ENCODE results near the gene IZUMO1. TPM values are rescaled to one million over a fixed set of nuclear protein-coding genes. Genes with fewer than 3 reads are reported as not detected.
A peak's percentile ranks its signal among the peaks of the same experiment; 100 is the strongest.

IZUMO1 gene
- total and polyA plus RNA-seq, 9 of the 15 experiments (the other 6 are each of a cell fraction or from before 2014, with no cell fraction given) = 0.14 to 2.1 (median 0.73) TPM

DNA sequence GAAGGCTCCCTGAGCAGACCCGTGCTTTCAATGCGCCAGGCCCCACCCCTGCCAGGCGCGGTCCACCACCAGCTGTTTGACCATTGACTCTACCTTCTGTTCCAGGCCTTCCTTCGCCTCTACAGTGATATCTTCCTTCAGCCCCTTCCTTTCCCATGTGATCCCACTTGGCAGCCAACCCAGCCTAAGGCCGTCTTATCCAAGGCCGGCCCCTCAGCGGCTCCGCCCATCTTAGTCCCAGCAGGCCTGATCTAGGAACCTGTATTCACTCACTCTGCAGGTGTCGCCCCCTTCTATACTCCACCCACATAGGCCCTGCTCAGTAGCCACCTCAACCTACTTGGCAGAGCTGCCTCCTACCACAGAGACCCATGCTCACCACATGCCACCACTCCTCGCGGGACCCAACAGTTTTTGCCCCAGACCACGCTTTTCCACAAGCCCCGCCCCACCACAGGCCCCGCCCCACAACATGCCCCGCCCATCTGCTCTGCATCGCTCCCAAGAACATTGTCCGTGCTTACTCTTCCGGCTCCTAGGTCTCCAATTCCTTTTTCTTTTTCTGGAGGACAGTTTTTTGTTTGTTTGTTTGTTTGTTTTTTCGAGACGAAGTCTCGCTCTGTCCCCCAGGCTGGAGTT, 9.2 kb downstream of the IZUMO1 start:
- peak overlapping the region; percentile 41 for H3K4me3 ChIP-seq
- H3K9me3 ChIP-seq (replicated peaks; ENCODE audit: control insufficient read depth, insufficient read depth, low read depth, low read length) = no peaks in the 10 kb centered on the region
- FAIRE-seq = peak; percentile 93
- in situ Hi-C loops (cut with MboI) (no loop called here), intact Hi-C loops (cut with micrococcal nuclease) (loop anchor here (5.0 kb wide), 1 partner anchor 90 kb away; the partner anchor contains the start of gene CA11)
- H3K9ac ChIP-seq (ENCODE audit: insufficient read depth in 1 of 2, low read depth in 2 of 2, low read length in 2 of 2) = peak overlapping the region; percentile 70 to 81
- H3K27ac ChIP-seq (ENCODE audit: extremely low read depth, low read depth, low read length) = peak overlapping the region; percentile 83
- no peaks in the 10 kb centered on the region for H4K20me1 ChIP-seq (replicated peaks; ENCODE audit: control insufficient read depth, insufficient read depth, low read length)
- peak overlapping the region; percentile 99 for H2AFZ ChIP-seq (ENCODE audit: low read depth, low read length)
- CTCF ChIA-PET (ENCODE audit: low intra/inter-chr PET ratio) = no interaction called here
- peak overlapping the region; percentile 83 for H3K4me2 ChIP-seq (ENCODE audit: insufficient read depth, low read length)
- POLR2A ChIA-PET = interaction anchor here (0.6 to 2.7 kb wide), 7 partner anchors 10 to 184 kb away, joined by 3 to 10 read pairs (median 3); no protein-coding TSS in a partner anchor
- ATAC-seq = peak; percentile 65
- H3K79me2 ChIP-seq (ENCODE audit: control insufficient read depth, insufficient read depth, low read length) = peaks cover 8% of the 10 kb centered on the region; the same call in 2 of the 3 replicates
- 2% methylated on average over 17 of the region's 22 CpGs for WGBS (ENCODE audit: insufficient coverage, low coverage, missing lambda C conversion rate)
- peaks cover 3% of the 10 kb centered on the region for H3K9me1 ChIP-seq (ENCODE audit: control insufficient read depth, insufficient read depth, low read length)
- no peaks in the 10 kb centered on the region for H3K27me3 ChIP-seq (ENCODE audit: control insufficient read depth in 2 of 2, insufficient read depth in 2 of 2, low read length in 2 of 2)
- no TSS peak for BruUV-seq (replicated peaks)
- H3K36me3 ChIP-seq (ENCODE audit: control insufficient read depth, insufficient read depth, low read length) = no peaks in the 10 kb centered on the region
- DNase-seq (ENCODE audit: extremely low read depth in 1 of 4, low spot score in 3 of 4) = peak; percentile 89 to 95 (median 92)
- H3K4me1 ChIP-seq (replicated peaks in 1 of 2; ENCODE audit: control insufficient read depth in 2 of 2, insufficient read depth in 2 of 2, low read length in 2 of 2) = peaks cover 43 to 56% of the 10 kb centered on the region in 2 experiments
- TF ChIP-seq ZKSCAN8 (CRISPR knock-in tag; IDR thresholded peaks at IDR 0.05) (no peak), GABPB1 (CRISPR knock-in tag; IDR thresholded peaks at IDR 0.05) (0 out of 2 replicates have a peak, but pooled peaks have one; percentile 53), ZNF644 (tag; IDR thresholded peaks at IDR 0.05; ENCODE audit: low read depth) (0 out of 2 replicates have a peak, but pooled peaks have one; percentile 46), ELF2 (CRISPR knock-in tag; IDR thresholded peaks at IDR 0.05) (no peak), ZNF696 (CRISPR knock-in tag; conservative IDR thresholded peaks at IDR 0.05) (no peak), ZNF175 (CRISPR knock-in tag; IDR thresholded peaks at IDR 0.05; ENCODE audit: low read depth) (peak; percentile 53; the same call in 1 of the 2 replicates), HBP1 (CRISPR knock-in tag; IDR thresholded peaks at IDR 0.05) (0 out of 2 replicates have a peak, but pooled peaks have one; percentile 27), ESRRB (CRISPR knock-in tag; IDR thresholded peaks at IDR 0.05; ENCODE audit: borderline replicate concordance) (no peak), SUPT5H (IDR thresholded peaks at IDR 0.05) (0 out of 2 replicates have a peak, but pooled peaks have one; percentile 13), KLF13 (tag; IDR thresholded peaks at IDR 0.05; ENCODE audit: borderline replicate concordance, low read depth) (no peak)
- TF ChIP-seq, protein P1, sequence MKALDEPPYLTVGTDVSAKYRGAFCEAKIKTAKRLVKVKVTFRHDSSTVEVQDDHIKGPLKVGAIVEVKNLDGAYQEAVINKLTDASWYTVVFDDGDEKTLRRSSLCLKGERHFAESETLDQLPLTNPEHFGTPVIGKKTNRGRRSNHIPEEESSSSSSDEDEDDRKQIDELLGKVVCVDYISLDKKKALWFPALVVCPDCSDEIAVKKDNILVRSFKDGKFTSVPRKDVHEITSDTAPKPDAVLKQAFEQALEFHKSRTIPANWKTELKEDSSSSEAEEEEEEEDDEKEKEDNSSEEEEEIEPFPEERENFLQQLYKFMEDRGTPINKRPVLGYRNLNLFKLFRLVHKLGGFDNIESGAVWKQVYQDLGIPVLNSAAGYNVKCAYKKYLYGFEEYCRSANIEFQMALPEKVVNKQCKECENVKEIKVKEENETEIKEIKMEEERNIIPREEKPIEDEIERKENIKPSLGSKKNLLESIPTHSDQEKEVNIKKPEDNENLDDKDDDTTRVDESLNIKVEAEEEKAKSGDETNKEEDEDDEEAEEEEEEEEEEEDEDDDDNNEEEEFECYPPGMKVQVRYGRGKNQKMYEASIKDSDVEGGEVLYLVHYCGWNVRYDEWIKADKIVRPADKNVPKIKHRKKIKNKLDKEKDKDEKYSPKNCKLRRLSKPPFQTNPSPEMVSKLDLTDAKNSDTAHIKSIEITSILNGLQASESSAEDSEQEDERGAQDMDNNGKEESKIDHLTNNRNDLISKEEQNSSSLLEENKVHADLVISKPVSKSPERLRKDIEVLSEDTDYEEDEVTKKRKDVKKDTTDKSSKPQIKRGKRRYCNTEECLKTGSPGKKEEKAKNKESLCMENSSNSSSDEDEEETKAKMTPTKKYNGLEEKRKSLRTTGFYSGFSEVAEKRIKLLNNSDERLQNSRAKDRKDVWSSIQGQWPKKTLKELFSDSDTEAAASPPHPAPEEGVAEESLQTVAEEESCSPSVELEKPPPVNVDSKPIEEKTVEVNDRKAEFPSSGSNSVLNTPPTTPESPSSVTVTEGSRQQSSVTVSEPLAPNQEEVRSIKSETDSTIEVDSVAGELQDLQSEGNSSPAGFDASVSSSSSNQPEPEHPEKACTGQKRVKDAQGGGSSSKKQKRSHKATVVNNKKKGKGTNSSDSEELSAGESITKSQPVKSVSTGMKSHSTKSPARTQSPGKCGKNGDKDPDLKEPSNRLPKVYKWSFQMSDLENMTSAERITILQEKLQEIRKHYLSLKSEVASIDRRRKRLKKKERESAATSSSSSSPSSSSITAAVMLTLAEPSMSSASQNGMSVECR (CRISPR knock-in tag; IDR thresholded peaks at IDR 0.05) = 0 out of 2 replicates have a peak, but pooled peaks have one; percentile 37
- TF ChIP-seq, protein P2, sequence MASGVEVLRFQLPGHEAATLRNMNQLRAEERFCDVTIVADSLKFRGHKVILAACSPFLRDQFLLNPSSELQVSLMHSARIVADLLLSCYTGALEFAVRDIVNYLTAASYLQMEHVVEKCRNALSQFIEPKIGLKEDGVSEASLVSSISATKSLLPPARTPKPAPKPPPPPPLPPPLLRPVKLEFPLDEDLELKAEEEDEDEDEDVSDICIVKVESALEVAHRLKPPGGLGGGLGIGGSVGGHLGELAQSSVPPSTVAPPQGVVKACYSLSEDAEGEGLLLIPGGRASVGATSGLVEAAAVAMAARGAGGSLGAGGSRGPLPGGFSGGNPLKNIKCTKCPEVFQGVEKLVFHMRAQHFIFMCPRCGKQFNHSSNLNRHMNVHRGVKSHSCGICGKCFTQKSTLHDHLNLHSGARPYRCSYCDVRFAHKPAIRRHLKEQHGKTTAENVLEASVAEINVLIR (CRISPR knock-in tag; IDR thresholded peaks at IDR 0.05) = no peak
- TF ChIP-seq, protein P3, sequence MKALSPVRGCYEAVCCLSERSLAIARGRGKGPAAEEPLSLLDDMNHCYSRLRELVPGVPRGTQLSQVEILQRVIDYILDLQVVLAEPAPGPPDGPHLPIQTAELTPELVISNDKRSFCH (CRISPR knock-in tag; IDR thresholded peaks at IDR 0.05) = no peak
- TF ChIP-seq, protein P3 (tag; IDR thresholded peaks at IDR 0.05) = 0 out of 2 replicates have a peak, but pooled peaks have one; percentile 43
